ENCODE results near the gene KCTD15.

The KCTD15 gene

GRCh38 chr19:33773704-33774624 lies 22.7 kb upstream of the KCTD15 start:
- Histone ChIP-seq H3K36me3 (ENCODE audit: low read length) (no peaks in the 10 kb centered on the region), H3K9me2 (replicated peaks; ENCODE audit: insufficient read depth, low read length) (no peaks in the 10 kb centered on the region), H4K20me1 (ENCODE audit: low read depth, low read length) (no peaks in the 10 kb centered on the region), H3K27me3 (ENCODE audit: low read length) (no peaks in the 10 kb centered on the region), H2AFZ (ENCODE audit: low read depth, low read length, severe bottlenecking) (no peak overlapping the region), H3F3A (ENCODE audit: insufficient read depth) (no peaks in the 10 kb centered on the region), H3K4me3 (ENCODE audit: insufficient read depth, low read length, poor library complexity, severe bottlenecking) (no peak overlapping the region), H3K79me2 (ENCODE audit: insufficient read depth, low read length) (no peaks in the 10 kb centered on the region), H3K27ac (ENCODE audit: low read depth, low read length) (no peak overlapping the region), H3K9me3 (ENCODE audit: insufficient read depth, low read length) (no peaks in the 10 kb centered on the region), H3K4me2 (ENCODE audit: low read depth, low read length, poor library complexity, severe bottlenecking) (no peak overlapping the region), H3K9ac (ENCODE audit: low read length) (no peak overlapping the region)
- TF ChIP-seq CTCF (IDR thresholded peaks at IDR 0.05; ENCODE audit: insufficient read depth, low read length, poor library complexity, severe bottlenecking) (no peak), EZH2phosphoT487 (conservative IDR thresholded peaks at IDR 0.05; ENCODE audit: low read length) (no peak)

GRCh38 chr19:33774751-33775150 lies 21.9 kb upstream of the KCTD15 start:
- Histone ChIP-seq H3K36me3 (ENCODE audit: low read length) (no peaks in the 10 kb centered on the region), H3K79me2 (ENCODE audit: insufficient read depth, low read length) (no peaks in the 10 kb centered on the region), H3K27ac (ENCODE audit: low read depth, low read length) (no peak overlapping the region), H3K4me3 (ENCODE audit: insufficient read depth, low read length, poor library complexity, severe bottlenecking) (no peak overlapping the region), H3K4me2 (ENCODE audit: low read depth, low read length, poor library complexity, severe bottlenecking) (no peak overlapping the region), H3K9ac (ENCODE audit: low read length) (no peak overlapping the region), H3K9me2 (replicated peaks; ENCODE audit: insufficient read depth, low read length) (no peaks in the 10 kb centered on the region), H3K9me3 (ENCODE audit: insufficient read depth, low read length) (no peaks in the 10 kb centered on the region), H2AFZ (ENCODE audit: low read depth, low read length, severe bottlenecking) (no peak overlapping the region), H3F3A (ENCODE audit: insufficient read depth) (no peaks in the 10 kb centered on the region), H4K20me1 (ENCODE audit: low read depth, low read length) (no peaks in the 10 kb centered on the region), H3K27me3 (ENCODE audit: low read length) (no peaks in the 10 kb centered on the region)
- no peak for TF ChIP-seq CTCF (IDR thresholded peaks at IDR 0.05; ENCODE audit: insufficient read depth, low read length, poor library complexity, severe bottlenecking)
- no peak for TF ChIP-seq EZH2phosphoT487 (conservative IDR thresholded peaks at IDR 0.05; ENCODE audit: low read length)

GRCh38 chr19:33775731-33776487 lies 20.8 kb upstream of the KCTD15 start:
- H3K9me3 ChIP-seq (ENCODE audit: insufficient read depth, low read length): no peaks in the 10 kb centered on the region
- H2AFZ ChIP-seq (ENCODE audit: low read depth, low read length, severe bottlenecking): no peak overlapping the region
- no peak overlapping the region for H3K9ac ChIP-seq (ENCODE audit: low read length)
- no peaks in the 10 kb centered on the region for H3K9me2 ChIP-seq (replicated peaks; ENCODE audit: insufficient read depth, low read length)
- TF ChIP-seq CTCF (IDR thresholded peaks at IDR 0.05; ENCODE audit: insufficient read depth, low read length, poor library complexity, severe bottlenecking) (no peak), EZH2phosphoT487 (conservative IDR thresholded peaks at IDR 0.05; ENCODE audit: low read length) (no peak)
- H3K4me2 ChIP-seq (ENCODE audit: low read depth, low read length, poor library complexity, severe bottlenecking): no peak overlapping the region
- H3K4me3 ChIP-seq (ENCODE audit: insufficient read depth, low read length, poor library complexity, severe bottlenecking): no peak overlapping the region
- no peaks in the 10 kb centered on the region for H3K27me3 ChIP-seq (ENCODE audit: low read length)
- no peaks in the 10 kb centered on the region for H3F3A ChIP-seq (ENCODE audit: insufficient read depth)
- no peaks in the 10 kb centered on the region for H3K79me2 ChIP-seq (ENCODE audit: insufficient read depth, low read length)
- no peaks in the 10 kb centered on the region for H3K36me3 ChIP-seq (ENCODE audit: low read length)
- no peaks in the 10 kb centered on the region for H4K20me1 ChIP-seq (ENCODE audit: low read depth, low read length)
- H3K27ac ChIP-seq (ENCODE audit: low read depth, low read length): no peak overlapping the region
